ENCODE measurements around the gene PSD. TPM values are rescaled to one million over a fixed set of nuclear protein-coding genes. Genes with fewer than 3 reads are reported as not detected.

Gene PSD
- polyA plus RNA-seq, 1 donor from 2014 or later = 68.8 TPM

GRCh38 chr10:102410429-102411073 lies 8.0 kb downstream of the PSD start:
- Histone ChIP-seq H3K9me2 (ENCODE audit: insufficient read depth, low read length) (no peaks in the 10 kb centered on the region), H3K27me3 (ENCODE audit: insufficient read depth, low read depth, low read length) (peaks cover 7% of the 10 kb centered on the region), H3F3A (ENCODE audit: insufficient read depth, low read length, poor library complexity, severe bottlenecking) (no peaks in the 10 kb centered on the region), H3K4me3 (ENCODE audit: low read length) (peak overlapping the region; percentile 62), H4K20me1 (ENCODE audit: insufficient read depth) (no peaks in the 10 kb centered on the region), H3K9me3 (ENCODE audit: low read length) (no peaks in the 10 kb centered on the region), H3K9ac (ENCODE audit: low read length) (peak overlapping the region; percentile 58), H3K4me2 (ENCODE audit: low read length) (peak overlapping the region; percentile 14), H3K79me2 (replicated peaks; ENCODE audit: insufficient read depth, low read length) (peaks cover 8% of the 10 kb centered on the region), H3K27ac (ENCODE audit: low read length) (peak overlapping the region; percentile 62), H3K36me3 (ENCODE audit: insufficient read depth, low read length) (no peaks in the 10 kb centered on the region), H2AFZ (ENCODE audit: low read depth, low read length) (no peak overlapping the region)
- TF ChIP-seq RAD21 (conservative IDR thresholded peaks at IDR 0.05) (no peak), MXI1 (conservative IDR thresholded peaks at IDR 0.05; ENCODE audit: poor library complexity, severe bottlenecking) (peak; percentile 50), POLR2AphosphoS5 (IDR thresholded peaks at IDR 0.05) (peak; percentile 18)

GRCh38 chr10:102409604-102410428 lies 8.8 kb downstream of the PSD start:
- peaks cover 7% of the 10 kb centered on the region for H3K27me3 ChIP-seq (ENCODE audit: insufficient read depth, low read depth, low read length)
- no peak for TF ChIP-seq REST (IDR thresholded peaks at IDR 0.05; ENCODE audit: borderline replicate concordance)
- no peak for TF ChIP-seq EP300 (conservative IDR thresholded peaks at IDR 0.05; ENCODE audit: poor library complexity, severe bottlenecking)
- TF ChIP-seq MXI1 (conservative IDR thresholded peaks at IDR 0.05; ENCODE audit: poor library complexity, severe bottlenecking) = no peak
- TF ChIP-seq CTCF (IDR thresholded peaks at IDR 0.05; ENCODE audit: poor library complexity, severe bottlenecking) = no peak
- peak; percentile 0 for TF ChIP-seq POLR2AphosphoS5 (IDR thresholded peaks at IDR 0.05)
- no peak for TF ChIP-seq SMC3 (conservative IDR thresholded peaks at IDR 0.05; ENCODE audit: poor library complexity)
- peak overlapping the region; percentile 44 for H3K4me2 ChIP-seq (ENCODE audit: low read length)

More at GRCh38 chr10:102409604-102410428, 8.8 kb downstream of the PSD start:
- no peaks in the 10 kb centered on the region for H3K36me3 ChIP-seq (ENCODE audit: insufficient read depth, low read length)
- peak overlapping the region; percentile 62 for H3K27ac ChIP-seq (ENCODE audit: low read length)
- no peak overlapping the region for H2AFZ ChIP-seq (ENCODE audit: low read depth, low read length)
- H3F3A ChIP-seq (ENCODE audit: insufficient read depth, low read length, poor library complexity, severe bottlenecking) = no peaks in the 10 kb centered on the region
- H3K4me3 ChIP-seq (ENCODE audit: low read length) = peak overlapping the region; percentile 62
- H3K79me2 ChIP-seq (replicated peaks; ENCODE audit: insufficient read depth, low read length) = peaks cover 8% of the 10 kb centered on the region
- no peaks in the 10 kb centered on the region for H3K9me2 ChIP-seq (ENCODE audit: insufficient read depth, low read length)
- H4K20me1 ChIP-seq (ENCODE audit: insufficient read depth) = no peaks in the 10 kb centered on the region
- H3K9me3 ChIP-seq (ENCODE audit: low read length) = no peaks in the 10 kb centered on the region
- peak overlapping the region; percentile 58 for H3K9ac ChIP-seq (ENCODE audit: low read length)
